Measurements from ENCODE around the gene TARBP1.

The TARBP1 gene

GRCh38 chr1:234357831-234358230 is 121.1 kb downstream of the TARBP1 start:
- TF ChIP-seq CTCF (IDR thresholded peaks at IDR 0.05) = no peak

- no peak for TF ChIP-seq CTCF (IDR thresholded peaks at IDR 0.05)
Observed at GRCh38 chr1:234355782-234356510, 123.0 kb downstream of the TARBP1 start.

GRCh38 chr1:234348964-234349363 is 130.0 kb downstream of the TARBP1 start:
- no peak for TF ChIP-seq CTCF (IDR thresholded peaks at IDR 0.05)

- no peak for TF ChIP-seq CTCF (IDR thresholded peaks at IDR 0.05)
Observed at GRCh38 chr1:234345237-234345636, 133.7 kb downstream of the TARBP1 start.

GRCh38 chr1:234342774-234343173 is 136.2 kb downstream of the TARBP1 start:
- no peak for TF ChIP-seq CTCF (IDR thresholded peaks at IDR 0.05)
